Sigmoid colon (tissue), 7 donors: Measurements from ENCODE around the gene LRATD1. TPM values are rescaled to one million over a fixed set of nuclear protein-coding genes. Genes with fewer than 3 reads are reported as not detected.

Source experiments
- DNase-seq: peaks from one replicate; pipeline ENCODE4 v3.0.0-alpha.2; 2019
- H3K27ac ChIP-seq, 4 donors: fragments of 200-600 bp; sonication (generic); one replicate each; pipeline ENCODE4 v1.5.1; 2016 to 2019; ENCODE audit warnings: mild to moderate bottlenecking in 1 of 4
- H3K27me3 ChIP-seq, 3 donors: fragments of 200-600 bp; sonication (generic); one replicate each; pipeline ENCODE4 v1.5.1; 2019; ENCODE audit warnings: mild to moderate bottlenecking in 1 of 3
- H3K36me3 ChIP-seq, 4 donors: fragments of 200-600 bp; sonication (generic); one replicate each; pipeline ENCODE4 v1.5.1; 2016 to 2019
- H3K4me1 ChIP-seq, 4 donors: fragments of 200-600 bp; sonication (generic); one replicate each; pipeline ENCODE4 v1.5.1; 2017 to 2019
- H3K4me3 ChIP-seq, 4 donors: fragments of 200-600 bp; sonication (generic); one replicate each; pipeline ENCODE4 v1.5.1; 2017 to 2019; ENCODE audit warnings: mild to moderate bottlenecking in 2 of 4, moderate library complexity in 1 of 4
- H3K9me3 ChIP-seq, 4 donors: fragments of 200-600 bp in 3 of 4; sonication (generic) in 3 of 4; one replicate each; pipeline versions ENCODE4 v1.5.1 to v1.6.1; 2013 to 2019
- CTCF ChIP-seq, 4 experiments: fragments of 450-650 bp in 3 of 4; fragments of 200-600 bp in 1 of 4; IDR thresholded peaks; one replicate each; pipeline ENCODE4 v1.5.1; 2016 to 2019; ENCODE audit warnings: antibody characterized with exemption in 4 of 4, mild to moderate bottlenecking in 3 of 4, moderate library complexity in 2 of 4
- EP300 ChIP-seq, 4 donors: sonication (generic); formaldehyde crosslinking; IDR thresholded peaks; one replicate each; pipeline ENCODE4 v1.6.1; 2017; ENCODE audit warnings: antibody characterized with exemption in 4 of 4
- POLR2A ChIP-seq, 2 donors: fragments of 450-650 bp; IDR thresholded peaks; one replicate each; pipeline ENCODE4 v1.6.1; 2016; ENCODE audit warnings: antibody characterized with exemption in 2 of 2, mild to moderate bottlenecking in 2 of 2, moderate library complexity in 2 of 2
- POLR2AphosphoS5 ChIP-seq, 4 donors: sonication (generic); formaldehyde crosslinking; IDR thresholded peaks; one replicate each; pipeline ENCODE4 v1.6.1; 2017; ENCODE audit warnings: antibody characterized with exemption in 4 of 4
- WGBS, 2 donors: extraction: QIAGEN DNeasy Blood & Tissue Kit; methylation state at CpG; one replicate each; pipeline ENCODE4 v1.1.7; 2013; 5-methylcytosine and 5-hydroxymethylcytosine counted together
- intact Hi-C: fragments of 100-400 bp; cut with DNase I; formaldehyde crosslinking; loops from one replicate; pipeline ENCODE4 v1.15.1; 2023
- polyA plus RNA-seq, 3 donors: library from polyadenylated mRNA; stranded (reverse); fragments of 200-250 nt; gene quantifications; one replicate each; pipeline ENCODE4 v1.2.3, GENCODE V29; 2013
- total RNA-seq, 4 donors: library from RNA; depleted of rRNA; stranded (reverse); fragments of >200 nt; gene quantifications; one replicate each; pipeline ENCODE4 v1.1.0, GENCODE V29; 2016
- donor health status: healthy with polysubstance abuse.
- donor health status: Bipolar disorder and iron deficiency.
- donor health status: healthy.

LRATD1 gene
- total and polyA plus RNA-seq, 7 donors, result 2.7 to 40.6 (median 5.7) TPM

GRCh38 chr2:14673351-14673875 is 40.9 kb downstream of the LRATD1 start:
- H3K4me1 ChIP-seq, result no peaks in the 10 kb centered on the region
- WGBS, 2 donors, result 79 to 84% methylated on average over 8 of the region's 8 CpGs
- TF ChIP-seq POLR2AphosphoS5 (IDR thresholded peaks at IDR 0.05) (no peak), CTCF (IDR thresholded peaks at IDR 0.05) (no peak), POLR2A (IDR thresholded peaks at IDR 0.05) (no peak), EP300 (IDR thresholded peaks at IDR 0.05) (no peak)
- H3K27me3 ChIP-seq, result no peaks in the 10 kb centered on the region
- DNase-seq, result no peak
- intact Hi-C loops, result no loop called here
- no peak overlapping the region for H3K27ac ChIP-seq
- H3K4me3 ChIP-seq, result no peak overlapping the region
- H3K9me3 ChIP-seq, result no peaks in the 10 kb centered on the region
- no peaks in the 10 kb centered on the region for H3K36me3 ChIP-seq

- DNase-seq, result no peak
Observed at GRCh38 chr2:14675489-14675888, 43.0 kb downstream of the LRATD1 start.

GRCh38 chr2:14676371-14676770 is 43.9 kb downstream of the LRATD1 start:
- no peak overlapping the region for H3K4me3 ChIP-seq
- H3K9me3 ChIP-seq, result no peaks in the 10 kb centered on the region
- no peaks in the 10 kb centered on the region for H3K36me3 ChIP-seq
- no peak for DNase-seq
- intact Hi-C loops, result no loop called here
- H3K4me1 ChIP-seq, result no peaks in the 10 kb centered on the region
- no peak overlapping the region for H3K27ac ChIP-seq
- H3K27me3 ChIP-seq, result no peaks in the 10 kb centered on the region
- TF ChIP-seq POLR2AphosphoS5 (IDR thresholded peaks at IDR 0.05) (no peak), POLR2A (IDR thresholded peaks at IDR 0.05) (no peak), EP300 (IDR thresholded peaks at IDR 0.05) (no peak), CTCF (IDR thresholded peaks at IDR 0.05) (no peak)

More at GRCh38 chr2:14675489-14675888, 43.0 kb downstream of the LRATD1 start:
- no peak overlapping the region for H3K27ac ChIP-seq
- no peaks in the 10 kb centered on the region for H3K9me3 ChIP-seq
- intact Hi-C loops, result no loop called here
- no peak for TF ChIP-seq POLR2AphosphoS5 (IDR thresholded peaks at IDR 0.05)
- no peaks in the 10 kb centered on the region for H3K27me3 ChIP-seq
- H3K4me1 ChIP-seq, result no peaks in the 10 kb centered on the region
- no peak overlapping the region for H3K4me3 ChIP-seq
- no peaks in the 10 kb centered on the region for H3K36me3 ChIP-seq
- WGBS, 2 donors, result 67 to 71% methylated on average over 1 of the region's 1 CpG

- 82 to 91% methylated on average over 1 of the region's 1 CpG for WGBS, 2 donors
- H3K4me1 ChIP-seq, result no peaks in the 10 kb centered on the region
- H3K27me3 ChIP-seq, result no peaks in the 10 kb centered on the region
- TF ChIP-seq POLR2A (IDR thresholded peaks at IDR 0.05) (no peak), EP300 (IDR thresholded peaks at IDR 0.05) (no peak), POLR2AphosphoS5 (IDR thresholded peaks at IDR 0.05) (no peak), CTCF (IDR thresholded peaks at IDR 0.05) (no peak)
- H3K27ac ChIP-seq, result no peak overlapping the region
- intact Hi-C loops, result no loop called here
- no peak for DNase-seq
- no peak overlapping the region for H3K4me3 ChIP-seq
- no peaks in the 10 kb centered on the region for H3K36me3 ChIP-seq
- H3K9me3 ChIP-seq, result no peaks in the 10 kb centered on the region
Observed at GRCh38 chr2:14677039-14677438, 44.5 kb downstream of the LRATD1 start.

GRCh38 chr2:14678761-14679160 is 46.2 kb downstream of the LRATD1 start:
- intact Hi-C loops, result no loop called here
- 59 to 88% methylated on average over 1 of the region's 1 CpG for WGBS, 2 donors

More at GRCh38 chr2:14678761-14679160, 46.2 kb downstream of the LRATD1 start:
- Histone ChIP-seq H3K27me3 (no peaks in the 10 kb centered on the region), H3K36me3 (no peaks in the 10 kb centered on the region), H3K9me3 (no peaks in the 10 kb centered on the region), H3K4me1 (no peaks in the 10 kb centered on the region), H3K27ac (no peak overlapping the region), H3K4me3 (no peak overlapping the region)
- no peak for TF ChIP-seq CTCF (IDR thresholded peaks at IDR 0.05)
- TF ChIP-seq POLR2AphosphoS5 (IDR thresholded peaks at IDR 0.05), result no peak
- TF ChIP-seq POLR2A (IDR thresholded peaks at IDR 0.05), result no peak
- no peak for TF ChIP-seq EP300 (IDR thresholded peaks at IDR 0.05)
- DNase-seq, result no peak
